ENCODE data around the gene CALML5.

The CALML5 gene

GRCh38 chr10:5533098-5533731, 33.8 kb upstream of the CALML5 start:
- no peak for DNase-seq (ENCODE audit: low read depth in 2 of 2)

GRCh38 chr10:5532618-5533097, 33.3 kb upstream of the CALML5 start:
- no peak for DNase-seq (ENCODE audit: low read depth in 2 of 2)

- DNase-seq (ENCODE audit: low read depth in 2 of 2): no peak
These were observed 32.9 kb upstream of the CALML5 start for GRCh38 chr10:5532307-5532605.

GRCh38 chr10:5531558-5532306, 32.4 kb upstream of the CALML5 start:
- no peak for DNase-seq (ENCODE audit: low read depth in 2 of 2)

- DNase-seq (ENCODE audit: low read depth in 2 of 2): no peak
These were observed 31.6 kb upstream of the CALML5 start for GRCh38 chr10:5530846-5531557.

GRCh38 chr10:5530412-5530806, 31.0 kb upstream of the CALML5 start:
- DNase-seq (ENCODE audit: low read depth in 2 of 2): no peak

- no peak for DNase-seq (ENCODE audit: low read depth in 2 of 2)
These were observed 30.5 kb upstream of the CALML5 start for GRCh38 chr10:5529702-5530411.

- no peak for DNase-seq (ENCODE audit: low read depth in 2 of 2)
These were observed 29.8 kb upstream of the CALML5 start for GRCh38 chr10:5528989-5529701.

- no peak for DNase-seq (ENCODE audit: low read depth in 2 of 2)
These were observed 28.2 kb upstream of the CALML5 start for GRCh38 chr10:5527332-5528200.

GRCh38 chr10:5526691-5527331, 27.4 kb upstream of the CALML5 start:
- no peak for DNase-seq (ENCODE audit: low read depth in 2 of 2)

GRCh38 chr10:5525561-5526341, 26.4 kb upstream of the CALML5 start:
- no peak for DNase-seq (ENCODE audit: low read depth in 2 of 2)

GRCh38 chr10:5524641-5525560, 25.5 kb upstream of the CALML5 start, which contains the start of gene CALML3:
Gene CALML3 (plus strand): TSS chr10:5524961. CDS start chr10:5525086, 125 bp downstream.
- no peak for DNase-seq (ENCODE audit: low read depth in 2 of 2)

- DNase-seq (ENCODE audit: low read depth in 2 of 2): no peak
These were observed 24.6 kb upstream of the CALML5 start for GRCh38 chr10:5523796-5524574.

GRCh38 chr10:5522913-5523560, 23.7 kb upstream of the CALML5 start:
- DNase-seq (ENCODE audit: low read depth in 2 of 2): no peak

- no peak for DNase-seq (ENCODE audit: low read depth in 2 of 2)
These were observed 19.7 kb upstream of the CALML5 start for GRCh38 chr10:5519054-5519453.

GRCh38 chr10:5518143-5518542, 18.8 kb upstream of the CALML5 start:
- DNase-seq (ENCODE audit: low read depth in 2 of 2): no peak

GRCh38 chr10:5517546-5517945, 18.2 kb upstream of the CALML5 start:
- DNase-seq (ENCODE audit: low read depth in 2 of 2): no peak
